ENCODE data around the gene CHL1.

Gene CHL1

DNA sequence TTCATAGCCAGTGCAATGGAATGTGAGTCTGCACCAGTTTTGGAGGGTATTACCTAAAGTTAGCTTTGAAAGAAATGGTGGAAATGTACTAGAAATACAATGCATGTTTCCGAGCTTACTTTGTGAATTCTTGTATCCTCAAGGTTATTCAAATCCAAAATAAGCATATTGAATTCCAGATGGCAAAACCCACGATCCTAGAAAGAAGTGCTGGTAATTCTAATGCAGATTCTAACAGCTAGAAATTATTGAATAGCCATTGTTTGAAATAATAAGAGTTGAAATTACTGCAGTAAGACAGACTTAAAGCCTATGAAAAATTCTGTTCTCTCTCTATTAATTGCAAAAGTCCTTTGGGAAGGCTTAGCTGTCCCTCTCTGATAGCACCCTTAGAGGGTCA is 258.4 kb downstream of the CHL1 start:
- no peak overlapping the region for H3K27ac ChIP-seq (ENCODE audit: insufficient read depth in 1 of 2, low read depth in 1 of 2, low read length in 2 of 2, poor library complexity in 1 of 2, severe bottlenecking in 2 of 2)
- no peaks in the 10 kb centered on the region for H3K36me3 ChIP-seq (ENCODE audit: control insufficient read depth in 4 of 4, insufficient read depth in 4 of 4, low read length in 3 of 4)
- ChIA-PET POLR2A (no interaction called here), CTCF (no interaction called here)
- no peaks in the 10 kb centered on the region for H3K27me3 ChIP-seq (replicated peaks in 2 of 5; ENCODE audit: control insufficient read depth in 4 of 5, insufficient read depth in 5 of 5, low read length in 4 of 5)
- no peak for DNase-seq
- no peak overlapping the region for H3K4me3 ChIP-seq (ENCODE audit: control insufficient read depth in 1 of 7, extremely low read depth in 1 of 7, insufficient read depth in 4 of 7, low read depth in 2 of 7, low read length in 6 of 7)
- H3K9me3 ChIP-seq (ENCODE audit: control extremely low read depth in 1 of 5, control insufficient read depth in 4 of 5, insufficient read depth in 2 of 5, low read depth in 1 of 5, low read length in 4 of 5): no peaks in the 10 kb centered on the region
- no CpG with 5 or more reads among the region's 2 CpGs for WGBS (ENCODE audit: insufficient coverage)
- no peaks in the 10 kb centered on the region for H3K4me1 ChIP-seq (ENCODE audit: control extremely low read depth in 1 of 4, control insufficient read depth in 4 of 4, insufficient read depth in 4 of 4, low read length in 3 of 4)

DNA sequence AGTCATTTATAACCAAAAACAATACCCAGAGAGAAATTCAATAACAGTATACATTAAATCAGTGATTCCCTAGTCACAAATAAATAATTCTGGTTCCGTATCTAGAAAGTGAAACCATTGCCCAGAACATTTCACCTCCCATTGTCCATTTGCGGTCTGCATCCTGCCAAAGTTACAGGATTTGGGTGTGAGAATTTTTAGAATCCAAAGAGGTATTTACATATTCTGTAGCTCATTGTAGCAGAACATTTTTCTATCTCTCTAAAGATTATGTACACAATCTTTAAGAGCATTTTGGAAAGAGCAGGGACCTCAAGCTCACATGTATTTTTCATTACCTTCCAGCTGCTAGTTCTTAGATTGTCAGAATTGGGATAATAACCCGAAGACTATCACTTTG is 261.6 kb downstream of the CHL1 start:
- no peak for DNase-seq
- Histone ChIP-seq H3K4me3 (ENCODE audit: control insufficient read depth in 1 of 7, extremely low read depth in 1 of 7, insufficient read depth in 4 of 7, low read depth in 2 of 7, low read length in 6 of 7) (no peak overlapping the region), H3K36me3 (ENCODE audit: control insufficient read depth in 4 of 4, insufficient read depth in 4 of 4, low read length in 3 of 4) (no peaks in the 10 kb centered on the region), H3K9me3 (ENCODE audit: control extremely low read depth in 1 of 5, control insufficient read depth in 4 of 5, insufficient read depth in 2 of 5, low read depth in 1 of 5, low read length in 4 of 5) (no peaks in the 10 kb centered on the region), H3K4me1 (ENCODE audit: control extremely low read depth in 1 of 4, control insufficient read depth in 4 of 4, insufficient read depth in 4 of 4, low read length in 3 of 4) (no peaks in the 10 kb centered on the region), H3K27ac (ENCODE audit: insufficient read depth in 1 of 2, low read depth in 1 of 2, low read length in 2 of 2, poor library complexity in 1 of 2, severe bottlenecking in 2 of 2) (no peak overlapping the region), H3K27me3 (replicated peaks in 2 of 5; ENCODE audit: control insufficient read depth in 4 of 5, insufficient read depth in 5 of 5, low read length in 4 of 5) (no peaks in the 10 kb centered on the region)
- ChIA-PET POLR2A (no interaction called here), CTCF (no interaction called here)
- WGBS (ENCODE audit: insufficient coverage): no CpG with 5 or more reads among the region's 3 CpGs

DNA sequence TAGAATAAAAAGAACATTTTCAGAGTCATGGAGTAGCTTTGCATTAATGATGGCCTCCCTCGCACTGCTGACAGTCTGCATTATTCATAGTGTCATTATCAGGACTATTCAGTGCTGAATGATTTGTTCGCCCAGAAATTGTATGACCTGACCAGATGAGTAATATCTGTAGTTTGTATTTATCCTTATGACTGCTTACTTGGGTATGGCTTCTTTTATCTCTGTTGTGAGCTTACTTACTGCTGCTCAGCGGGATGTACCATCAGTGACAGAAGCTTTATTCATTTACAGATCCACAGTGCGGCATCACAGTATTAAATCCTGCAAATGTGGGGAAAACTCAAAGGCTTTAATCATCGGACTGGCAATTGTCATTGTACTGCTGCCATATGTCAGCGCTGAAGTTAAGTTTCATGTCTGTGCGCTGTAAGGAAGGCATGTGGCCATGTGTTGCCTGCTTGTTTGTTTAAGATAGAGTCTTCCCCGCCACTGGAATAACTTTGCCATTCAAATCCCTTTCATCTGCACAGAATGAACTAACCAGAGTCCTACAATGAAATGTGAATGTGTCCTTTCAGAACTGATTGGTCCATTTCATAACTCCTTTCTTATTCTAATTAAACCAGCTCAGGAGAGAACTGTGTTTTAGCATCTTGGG is 262.2 kb downstream of the CHL1 start:
- no peak for DNase-seq
- no peaks in the 10 kb centered on the region for H3K9me3 ChIP-seq (ENCODE audit: control extremely low read depth in 1 of 5, control insufficient read depth in 4 of 5, insufficient read depth in 2 of 5, low read depth in 1 of 5, low read length in 4 of 5)
- no peak overlapping the region for H3K4me3 ChIP-seq (ENCODE audit: control insufficient read depth in 1 of 7, extremely low read depth in 1 of 7, insufficient read depth in 4 of 7, low read depth in 2 of 7, low read length in 6 of 7)
- ChIA-PET CTCF (no interaction called here), POLR2A (no interaction called here)
- no peaks in the 10 kb centered on the region for H3K4me1 ChIP-seq (ENCODE audit: control extremely low read depth in 1 of 4, control insufficient read depth in 4 of 4, insufficient read depth in 4 of 4, low read length in 3 of 4)
- no peaks in the 10 kb centered on the region for H3K27me3 ChIP-seq (replicated peaks in 2 of 5; ENCODE audit: control insufficient read depth in 4 of 5, insufficient read depth in 5 of 5, low read length in 4 of 5)
- 92% methylated on average over 7 of the region's 8 CpGs for WGBS (ENCODE audit: insufficient coverage)
- H3K36me3 ChIP-seq (ENCODE audit: control insufficient read depth in 4 of 4, insufficient read depth in 4 of 4, low read length in 3 of 4): no peaks in the 10 kb centered on the region
- no peak overlapping the region for H3K27ac ChIP-seq (ENCODE audit: insufficient read depth in 1 of 2, low read depth in 1 of 2, low read length in 2 of 2, poor library complexity in 1 of 2, severe bottlenecking in 2 of 2)

All from common myeloid progenitor, CD34-positive (primary cell).